Right lobe of liver (tissue), 6 donors: ENCODE measurements around the gene CACNA1D. TPM values are rescaled to one million over a fixed set of nuclear protein-coding genes. Genes with fewer than 3 reads are reported as not detected.

ENCODE experiments used
- ATAC-seq, 4 donors: fragments of 200-7000 bp; cut with Tn5 transposase; one replicate each; pipeline ENCODE4 v1.9.1; 2020; ENCODE audit warnings: mild to moderate bottlenecking in 4 of 4, moderate library complexity in 4 of 4
- DNase-seq, 3 donors: peaks; one replicate each; pipeline ENCODE4 v3.0.0-alpha.2; 2020
- H3K27ac ChIP-seq, 3 donors: fragments of 200-600 bp; one replicate each; pipeline ENCODE4 v1.8.0; 2022
- H3K27me3 ChIP-seq, 2 donors: fragments of 200-600 bp; one replicate each; pipeline ENCODE4 v1.8.0; 2022
- H3K36me3 ChIP-seq, 4 donors: fragments of 200-600 bp; sonication (generic) in 1 of 4; one replicate each; pipeline versions ENCODE4 v1.5.1 to v1.8.0; 2017 to 2022; ENCODE audit warnings: control low read depth in 1 of 4
- H3K4me1 ChIP-seq, 4 donors: fragments of 200-600 bp; sonication (generic) in 1 of 4; one replicate each; pipeline versions ENCODE4 v1.5.1 to v1.8.0; 2017 to 2022; ENCODE audit warnings: control low read depth in 1 of 4
- H3K4me3 ChIP-seq, 3 donors: fragments of 200-600 bp; one replicate each; pipeline ENCODE4 v1.8.0; 2022
- H3K9me3 ChIP-seq, 4 donors: fragments of 200-600 bp; sonication (generic) in 1 of 4; one replicate each; pipeline versions ENCODE4 v1.5.1 to v1.8.0; 2017 to 2022; ENCODE audit warnings: control low read depth in 1 of 4
- POLR2A ChIP-seq: fragments of 450-650 bp; IDR thresholded peaks from one replicate; pipeline ENCODE4 v1.6.1; 2017; ENCODE audit warnings: antibody characterized with exemption, mild to moderate bottlenecking
- WGBS: methylation state at CpG from one replicate; pipeline ENCODE4 v1.1.6; 2018; ENCODE audit warnings: low coverage, low lambda C conversion rate; ENCODE audit not compliant: insufficient coverage; ENCODE audit errors: missing lambda C conversion rate; 5-methylcytosine and 5-hydroxymethylcytosine counted together
- intact Hi-C, 2 donors: fragments of 100-400 bp; cut with DNase I; formaldehyde crosslinking; loops; one replicate each; pipeline versions ENCODE4 v1.11.2 to v1.14.1; 2022
- total RNA-seq, 6 experiments: library from RNA; depleted of rRNA in 2 of 6; stranded (reverse); fragments of >200 nt in 2 of 6; fragmentation: NEBNext Ultra II Directional in 3 of 6; extraction: Animal tissue kit (Norgen Biotek cat#: 25700) in 3 of 6; gene quantifications; one replicate each; pipeline versions ENCODE4 v1.1.0 to v1.2.4, GENCODE V29; 2016 to 2023
- TF ChIP-seq, protein P1 (sequence below), 4 donors: fragments of 200-600 bp in 3 of 4; fragments of 450-650 bp in 1 of 4; IDR thresholded peaks; one replicate each; pipeline versions ENCODE4 v1.5.1 to v1.8.0; 2016 to 2022; ENCODE audit warnings: antibody characterized with exemption in 4 of 4, mild to moderate bottlenecking in 2 of 4
- donor health status: DM: no; HTN: yes; CAD: no.
- donor health status: DM: no; HTN: no; CAD: no.
- donor health status: DM: no; HTN: no; CAD: no.
- donor health status: DM: no; HTN: yes; CAD: no.
- donor health status: DM: no; HTN: yes; CAD: no.

Gene CACNA1D
- total RNA-seq, 6 experiments from 2014 or later: 5.5 to 12.7 (median 9.3) TPM

DNA sequence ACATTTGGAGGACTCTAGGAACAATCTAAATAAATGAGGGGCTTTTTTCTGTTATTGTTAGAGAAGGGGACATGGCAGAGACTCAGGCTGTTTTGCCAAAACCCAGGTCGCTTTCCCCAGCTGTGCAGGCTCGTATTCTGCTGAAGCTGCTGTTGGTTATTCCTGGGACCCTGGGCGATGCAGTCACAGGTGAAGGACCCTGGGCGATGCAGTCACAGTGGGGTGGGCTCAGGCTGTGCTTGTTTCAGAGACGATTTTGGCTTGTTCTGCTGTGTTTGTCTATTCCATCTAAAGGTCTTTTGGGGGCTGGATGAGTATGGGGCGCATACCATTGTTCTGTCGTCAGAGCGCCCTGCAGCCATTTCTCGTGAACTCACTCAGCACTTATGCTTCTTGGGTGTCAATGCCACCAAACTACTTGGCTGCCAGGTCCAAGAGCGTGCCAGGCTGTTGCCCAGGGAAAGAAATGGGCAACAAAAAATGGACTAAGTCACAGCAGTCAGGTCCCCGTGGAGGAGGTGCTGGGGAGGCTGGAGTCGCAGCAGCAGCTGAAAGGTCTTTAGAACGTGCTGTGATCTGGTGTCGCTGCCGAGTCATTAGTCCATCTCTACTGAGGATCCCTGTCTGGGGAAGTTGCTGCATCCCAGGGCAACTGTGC, 200.4 kb downstream of the CACNA1D start:
- no peak overlapping the region for H3K4me3 ChIP-seq
- WGBS: 82% methylated on average over 11 of the region's 15 CpGs

DNA sequence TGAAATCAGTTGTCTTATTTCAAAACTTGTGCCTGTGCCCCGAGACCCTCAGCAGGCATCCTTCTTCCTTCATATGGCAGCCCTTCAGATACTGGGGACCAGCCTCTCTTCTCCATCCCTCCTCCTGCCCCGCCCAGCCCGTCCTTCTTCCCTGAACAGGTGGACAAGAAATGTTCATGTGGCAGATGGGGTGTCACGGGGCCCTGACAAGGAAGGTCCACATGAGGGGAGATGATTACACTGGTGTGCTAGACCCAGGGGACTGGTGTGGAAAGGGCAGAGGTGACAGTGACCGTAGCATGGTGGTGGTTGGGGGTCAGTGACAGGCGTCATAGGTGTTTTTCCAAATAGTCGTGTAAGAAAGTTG, 200.9 kb downstream of the CACNA1D start:
- Histone ChIP-seq H3K27ac (no peak overlapping the region), H3K27me3 (no peaks in the 10 kb centered on the region), H3K36me3 (no peaks in the 10 kb centered on the region), H3K9me3 (no peaks in the 10 kb centered on the region), H3K4me3 (no peak overlapping the region), H3K4me1 (peaks cover 0 to 4% (median 0%) of the 10 kb centered on the region in 4 donors)
- DNase-seq: no peak
- no peak for ATAC-seq
- intact Hi-C loops: no loop called here
- no peak for TF ChIP-seq POLR2A
- TF ChIP-seq, protein P1, sequence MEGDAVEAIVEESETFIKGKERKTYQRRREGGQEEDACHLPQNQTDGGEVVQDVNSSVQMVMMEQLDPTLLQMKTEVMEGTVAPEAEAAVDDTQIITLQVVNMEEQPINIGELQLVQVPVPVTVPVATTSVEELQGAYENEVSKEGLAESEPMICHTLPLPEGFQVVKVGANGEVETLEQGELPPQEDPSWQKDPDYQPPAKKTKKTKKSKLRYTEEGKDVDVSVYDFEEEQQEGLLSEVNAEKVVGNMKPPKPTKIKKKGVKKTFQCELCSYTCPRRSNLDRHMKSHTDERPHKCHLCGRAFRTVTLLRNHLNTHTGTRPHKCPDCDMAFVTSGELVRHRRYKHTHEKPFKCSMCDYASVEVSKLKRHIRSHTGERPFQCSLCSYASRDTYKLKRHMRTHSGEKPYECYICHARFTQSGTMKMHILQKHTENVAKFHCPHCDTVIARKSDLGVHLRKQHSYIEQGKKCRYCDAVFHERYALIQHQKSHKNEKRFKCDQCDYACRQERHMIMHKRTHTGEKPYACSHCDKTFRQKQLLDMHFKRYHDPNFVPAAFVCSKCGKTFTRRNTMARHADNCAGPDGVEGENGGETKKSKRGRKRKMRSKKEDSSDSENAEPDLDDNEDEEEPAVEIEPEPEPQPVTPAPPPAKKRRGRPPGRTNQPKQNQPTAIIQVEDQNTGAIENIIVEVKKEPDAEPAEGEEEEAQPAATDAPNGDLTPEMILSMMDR (IDR thresholded peaks at IDR 0.05): no peak
- WGBS: 74% methylated on average over 6 of the region's 7 CpGs

More for the DNA sequence above, 200.4 kb downstream of the CACNA1D start:
- Histone ChIP-seq H3K27ac (no peak overlapping the region), H3K27me3 (no peaks in the 10 kb centered on the region), H3K9me3 (no peaks in the 10 kb centered on the region), H3K36me3 (no peaks in the 10 kb centered on the region), H3K4me1 (peaks cover 0 to 4% (median 0%) of the 10 kb centered on the region in 4 donors)
- intact Hi-C loops: no loop called here
- TF ChIP-seq POLR2A: no peak
- TF ChIP-seq, protein P1 (IDR thresholded peaks at IDR 0.05): no peak
- DNase-seq (no peak), ATAC-seq (no peak)

DNA sequence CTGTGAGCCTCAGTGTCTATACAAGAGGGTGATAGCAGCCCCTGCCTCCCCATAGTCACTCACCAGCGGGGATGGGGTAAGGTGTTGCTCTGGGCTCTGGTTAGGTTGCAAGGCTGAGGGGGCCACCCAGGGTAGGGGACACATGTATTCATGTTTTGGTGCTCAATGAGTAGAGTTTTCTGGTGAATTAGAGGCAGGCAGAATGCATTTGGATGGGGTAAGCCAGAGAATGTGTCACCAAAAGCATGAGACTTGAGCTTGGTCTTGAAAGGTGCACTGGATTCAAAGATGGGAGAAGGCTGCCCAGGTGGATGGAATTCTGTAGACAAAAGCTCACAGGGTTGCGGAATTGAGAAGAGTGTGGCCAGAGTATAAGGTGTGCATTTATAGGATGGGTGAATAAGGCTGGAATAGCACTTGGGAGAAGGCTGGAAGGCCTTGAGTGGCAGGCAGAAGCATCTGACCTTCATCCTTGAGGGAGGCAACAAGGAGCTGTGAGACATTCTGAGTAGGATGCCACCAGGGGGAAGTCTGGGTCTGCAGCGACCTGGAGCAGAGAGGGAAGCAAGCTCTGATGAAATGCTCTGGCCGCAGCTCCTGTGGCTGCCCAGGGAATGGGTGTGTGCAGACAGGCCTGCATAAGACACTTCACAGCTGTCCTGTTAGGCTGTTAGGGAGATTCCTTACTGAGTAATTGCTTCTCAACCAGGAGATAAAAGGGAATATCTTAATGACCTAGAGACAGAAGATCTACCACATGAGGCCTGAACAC, 202.2 kb downstream of the CACNA1D start:
- DNase-seq (no peak), ATAC-seq (peak; percentile 48 to 71 (median 58))
- Histone ChIP-seq H3K27me3 (no peaks in the 10 kb centered on the region), H3K36me3 (no peaks in the 10 kb centered on the region), H3K27ac (no peak overlapping the region), H3K9me3 (no peaks in the 10 kb centered on the region), H3K4me1 (peaks cover 0 to 4% (median 0%) of the 10 kb centered on the region in 4 donors), H3K4me3 (no peak overlapping the region)
- 67% methylated on average over 1 of the region's 4 CpGs for WGBS
- intact Hi-C loops: no loop called here
- TF ChIP-seq, protein P1 (IDR thresholded peaks at IDR 0.05): no peak
- no peak for TF ChIP-seq POLR2A

DNA sequence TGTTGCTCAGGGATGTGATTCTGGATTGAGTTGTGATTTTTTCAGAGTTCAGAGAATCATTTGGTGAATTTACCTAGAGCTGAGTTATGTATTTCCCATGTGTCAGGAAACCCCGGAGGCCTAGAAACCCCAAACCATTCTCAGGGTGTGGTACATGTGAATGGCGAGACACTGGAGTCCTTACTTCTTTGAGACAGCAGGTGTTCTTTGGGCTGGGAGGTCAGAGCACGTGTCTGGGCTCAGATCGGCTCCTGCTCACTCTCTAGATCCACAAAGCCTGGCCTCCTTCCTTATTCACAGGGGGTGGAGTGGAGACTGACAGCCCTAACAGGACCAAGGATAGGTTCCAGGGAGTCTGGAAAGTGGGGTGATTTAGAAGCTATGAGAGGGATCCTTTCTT, 206.0 kb downstream of the CACNA1D start:
- no peaks in the 10 kb centered on the region for H3K9me3 ChIP-seq
- TF ChIP-seq POLR2A: no peak
- TF ChIP-seq, protein P1 (IDR thresholded peaks at IDR 0.05): no peak
- H3K27me3 ChIP-seq: no peaks in the 10 kb centered on the region
- H3K27ac ChIP-seq: no peak overlapping the region
- DNase-seq (no peak), ATAC-seq (no peak)
- WGBS: 83% methylated on average over 1 of the region's 4 CpGs
- no peak overlapping the region for H3K4me3 ChIP-seq
- H3K36me3 ChIP-seq: no peaks in the 10 kb centered on the region
- intact Hi-C loops: loop anchor here in 1 of 2 donors (10.0 kb wide), 1 partner anchor 396 kb away; no protein-coding TSS in a partner anchor
- H3K4me1 ChIP-seq: no peaks in the 10 kb centered on the region
